Measurements from ENCODE around the gene HPSE2. TPM values are rescaled to one million over a fixed set of nuclear protein-coding genes. Genes with fewer than 3 reads are reported as not detected.

The HPSE2 gene
- total RNA-seq, 2 experiments from 2014 or later = not detected

DNA sequence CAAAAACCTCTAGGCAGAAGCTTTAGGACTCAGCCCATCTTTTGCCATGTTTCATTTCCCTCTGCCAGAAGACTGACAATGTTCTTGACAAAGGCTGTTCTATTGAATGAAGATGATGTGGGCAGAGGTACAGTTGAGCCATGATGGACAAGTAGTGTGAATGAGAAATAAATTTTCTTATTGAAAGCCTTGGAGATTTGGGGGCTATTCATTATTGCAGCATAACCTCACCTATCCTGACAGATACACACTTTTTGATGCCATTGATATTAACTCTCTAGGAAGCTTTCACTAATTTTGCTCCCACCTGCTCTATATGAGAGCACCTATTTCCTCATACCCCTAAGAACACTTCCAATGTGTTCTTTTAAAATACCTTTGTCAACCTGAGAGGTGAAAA, 752.0 kb downstream of the HPSE2 start:
- CTCF ChIA-PET = interaction anchor here (0.9 kb wide), 1 partner anchor 795 kb away, joined by 3 read pairs; no protein-coding TSS in a partner anchor
- peaks cover 3% of the 10 kb centered on the region for H3K4me1 Mint-ChIP-seq
- ATAC-seq (no peak), DNase-seq (no peak)
- peaks cover 7% of the 10 kb centered on the region for H3K27me3 Mint-ChIP-seq
- H3K27ac Mint-ChIP-seq = no peak overlapping the region
- intact Hi-C loops (cut with DNase I, micrococcal nuclease) = no loop called here
- no peaks in the 10 kb centered on the region for H3K36me3 Mint-ChIP-seq (ENCODE audit: low read depth)
- peaks cover 2% of the 10 kb centered on the region for H3K9me3 Mint-ChIP-seq (ENCODE audit: low read depth)
- no peak overlapping the region for H3K4me3 Mint-ChIP-seq
- POLR2A ChIA-PET = no interaction called here

DNA sequence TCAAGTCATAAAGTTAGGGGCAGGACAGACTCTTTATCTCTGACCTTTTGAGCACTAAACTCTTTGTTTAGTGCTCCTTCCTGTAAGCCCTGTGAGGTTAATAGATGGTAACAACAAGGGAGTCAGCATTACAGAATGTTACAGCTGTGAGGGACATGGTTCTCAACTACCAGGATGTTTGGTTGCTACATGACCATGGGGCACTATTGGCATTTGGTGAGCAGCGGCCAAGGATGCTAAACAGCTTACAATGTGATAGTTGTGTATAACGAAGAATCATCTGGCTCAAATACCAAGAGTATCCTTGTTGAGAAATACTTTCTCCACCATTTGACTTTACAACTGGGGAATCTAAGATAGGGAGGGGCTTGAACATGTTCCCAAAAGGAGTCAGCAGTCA, 753.6 kb downstream of the HPSE2 start:
- Mint-ChIP-seq H3K27me3 (peaks cover 7% of the 10 kb centered on the region), H3K4me1 (peaks cover 3% of the 10 kb centered on the region), H3K27ac (no peak overlapping the region), H3K36me3 (ENCODE audit: low read depth) (no peaks in the 10 kb centered on the region), H3K4me3 (no peak overlapping the region), H3K9me3 (ENCODE audit: low read depth) (peaks cover 2% of the 10 kb centered on the region)
- ATAC-seq = no peak
- DNase-seq = no peak
- CTCF ChIA-PET = no interaction called here
- intact Hi-C loops (cut with DNase I, micrococcal nuclease) = no loop called here
- POLR2A ChIA-PET = no interaction called here

DNA sequence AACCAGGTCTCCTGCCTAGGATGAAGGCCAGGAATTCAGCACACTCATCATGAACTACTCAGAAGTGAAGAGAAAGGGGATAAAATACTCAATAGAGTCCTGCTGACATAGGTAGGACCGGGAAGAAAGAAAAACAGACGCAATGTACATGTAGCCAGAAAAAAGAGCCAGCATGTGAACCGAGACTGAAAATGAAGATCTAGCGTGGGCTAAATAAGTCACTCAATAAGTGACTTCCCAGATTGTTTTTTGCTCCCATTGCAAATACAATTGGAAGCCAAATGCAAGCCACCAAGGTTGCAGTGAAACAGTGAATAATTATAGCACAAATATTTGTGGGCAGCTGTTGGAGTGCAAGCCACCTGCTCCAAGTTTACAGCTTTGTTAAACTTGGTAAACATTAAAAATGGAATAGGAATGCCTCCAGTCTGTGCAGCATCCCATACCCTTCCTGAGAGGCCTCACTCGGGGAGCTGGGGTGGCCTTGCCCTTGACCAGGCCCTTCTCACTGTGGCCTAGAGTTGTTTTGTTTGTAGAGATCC, 754.2 kb downstream of the HPSE2 start:
- intact Hi-C loops (cut with DNase I, micrococcal nuclease) = no loop called here

DNA sequence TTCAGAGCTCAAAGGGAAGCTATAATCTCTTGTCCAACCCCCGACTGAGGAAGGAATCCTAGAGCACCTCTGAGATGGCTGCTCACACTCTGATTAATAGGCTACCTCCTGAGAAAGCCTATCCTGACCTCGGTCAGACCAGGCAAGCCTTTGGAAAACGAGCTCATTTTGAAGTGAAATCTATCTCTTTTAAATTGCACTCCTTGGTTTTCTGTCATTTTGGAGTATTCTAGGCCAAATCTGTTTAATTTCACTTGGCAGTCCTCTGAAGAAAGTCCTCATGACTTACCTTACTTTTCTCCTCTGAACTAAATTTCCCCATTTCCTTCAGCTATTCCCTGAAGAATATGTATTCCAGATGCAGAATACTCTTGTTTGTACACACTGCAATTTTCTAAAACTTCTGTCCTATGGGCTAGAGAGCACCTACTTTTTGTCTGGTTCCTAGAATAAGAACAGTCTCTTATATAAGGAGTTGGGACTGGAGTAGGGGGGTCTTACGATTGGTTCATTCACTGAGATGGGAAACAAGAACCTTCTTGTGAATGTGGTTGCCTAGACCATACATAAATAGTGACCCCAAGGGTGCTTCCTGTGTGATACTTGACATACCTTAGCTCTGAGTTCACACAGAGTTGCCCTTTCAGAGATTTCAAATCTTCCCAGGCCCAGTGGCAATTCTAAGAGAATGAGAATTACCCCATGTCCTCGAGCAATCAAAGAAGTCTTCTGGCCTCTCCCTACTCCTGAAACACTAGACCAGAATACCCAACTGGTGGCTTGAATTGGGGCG, 757.0 kb downstream of the HPSE2 start:
- no peak overlapping the region for H3K27ac Mint-ChIP-seq
- H3K27me3 Mint-ChIP-seq = no peaks in the 10 kb centered on the region
- H3K4me1 Mint-ChIP-seq = peaks cover 8% of the 10 kb centered on the region
- DNase-seq (no peak), ATAC-seq (no peak)
- no peaks in the 10 kb centered on the region for H3K36me3 Mint-ChIP-seq (ENCODE audit: low read depth)
- intact Hi-C loops (cut with DNase I, micrococcal nuclease) = no loop called here
- H3K4me3 Mint-ChIP-seq = no peak overlapping the region
- H3K9me3 Mint-ChIP-seq (ENCODE audit: low read depth) = no peaks in the 10 kb centered on the region
- CTCF ChIA-PET = interaction anchor here (0.8 to 1.0 kb wide), 2 partner anchors 42 to 1261 kb away, joined by 3 to 4 read pairs; no protein-coding TSS in a partner anchor
- POLR2A ChIA-PET = interaction anchor here (0.7 kb wide), 1 partner anchor 36 kb away, joined by 4 read pairs; no protein-coding TSS in a partner anchor

More for the DNA sequence above, 754.2 kb downstream of the HPSE2 start:
- no peak overlapping the region for H3K27ac Mint-ChIP-seq
- DNase-seq (no peak), ATAC-seq (no peak)
- POLR2A ChIA-PET = no interaction called here
- CTCF ChIA-PET = no interaction called here
- no peaks in the 10 kb centered on the region for H3K36me3 Mint-ChIP-seq (ENCODE audit: low read depth)
- H3K4me1 Mint-ChIP-seq = peaks cover 3% of the 10 kb centered on the region
- no peak overlapping the region for H3K4me3 Mint-ChIP-seq
- H3K27me3 Mint-ChIP-seq = peaks cover 7% of the 10 kb centered on the region
- peaks cover 2% of the 10 kb centered on the region for H3K9me3 Mint-ChIP-seq (ENCODE audit: low read depth)

DNA sequence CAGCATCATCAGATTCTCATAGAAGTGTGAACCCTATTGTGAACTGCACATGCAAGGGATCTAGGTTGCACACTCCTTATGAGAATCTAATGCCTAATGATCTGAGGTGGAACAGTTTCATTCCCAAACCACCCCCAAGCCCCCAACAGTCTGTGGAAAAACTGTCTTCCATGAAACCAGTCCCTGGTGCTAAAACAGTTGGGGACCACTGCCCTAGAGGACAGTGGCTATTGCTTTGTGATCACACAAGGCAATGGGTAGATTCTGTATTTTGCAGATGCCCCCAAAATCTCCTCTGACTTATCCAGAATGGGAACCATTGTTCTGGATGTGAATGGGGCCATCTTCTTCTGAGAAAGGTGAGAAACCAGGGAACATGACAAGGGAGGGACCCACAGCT, 757.8 kb downstream of the HPSE2 start:
- ChIA-PET CTCF (interaction anchor here (0.5 to 1.0 kb wide), 4 partner anchors 10 to 1261 kb away, joined by 3 to 4 read pairs (median 3); no protein-coding TSS in a partner anchor), POLR2A (no interaction called here)
- Mint-ChIP-seq H3K36me3 (ENCODE audit: low read depth) (no peaks in the 10 kb centered on the region), H3K27ac (no peak overlapping the region), H3K4me3 (no peak overlapping the region), H3K4me1 (peaks cover 8% of the 10 kb centered on the region), H3K27me3 (no peaks in the 10 kb centered on the region), H3K9me3 (ENCODE audit: low read depth) (no peaks in the 10 kb centered on the region)
- no peak for ATAC-seq
- DNase-seq = no peak
- intact Hi-C loops (cut with DNase I, micrococcal nuclease) = no loop called here

DNA sequence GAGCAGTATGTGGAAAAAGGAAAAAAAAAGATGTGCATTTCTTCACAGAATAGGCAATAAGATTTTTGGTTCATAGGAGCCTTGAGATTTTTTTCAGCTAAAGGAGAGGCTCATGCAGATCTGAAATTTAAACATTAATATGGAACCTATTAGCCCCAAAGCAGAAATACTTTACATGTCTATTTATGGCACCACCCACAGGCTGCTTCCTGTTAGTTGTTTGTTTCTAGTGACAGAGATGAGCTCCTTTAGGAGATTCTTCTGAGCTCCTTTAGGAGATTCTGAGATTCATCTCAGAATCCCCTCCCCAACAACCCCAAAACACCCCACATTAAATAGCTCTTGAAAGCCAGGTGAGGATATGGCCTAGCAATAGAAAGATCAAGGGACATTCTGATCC, 761.0 kb downstream of the HPSE2 start:
- DNase-seq (no peak), ATAC-seq (no peak)
- POLR2A ChIA-PET = no interaction called here
- H3K4me1 Mint-ChIP-seq = peaks cover 5% of the 10 kb centered on the region
- intact Hi-C loops (cut with DNase I, micrococcal nuclease) = no loop called here
- CTCF ChIA-PET = interaction anchor here (0.7 kb wide), 1 partner anchor 11 kb away, joined by 3 read pairs; no protein-coding TSS in a partner anchor
- H3K36me3 Mint-ChIP-seq (ENCODE audit: low read depth) = no peaks in the 10 kb centered on the region
- peaks cover 2% of the 10 kb centered on the region for H3K27me3 Mint-ChIP-seq
- no peak overlapping the region for H3K4me3 Mint-ChIP-seq
- H3K27ac Mint-ChIP-seq = no peak overlapping the region
- H3K9me3 Mint-ChIP-seq (ENCODE audit: low read depth) = no peaks in the 10 kb centered on the region

DNA sequence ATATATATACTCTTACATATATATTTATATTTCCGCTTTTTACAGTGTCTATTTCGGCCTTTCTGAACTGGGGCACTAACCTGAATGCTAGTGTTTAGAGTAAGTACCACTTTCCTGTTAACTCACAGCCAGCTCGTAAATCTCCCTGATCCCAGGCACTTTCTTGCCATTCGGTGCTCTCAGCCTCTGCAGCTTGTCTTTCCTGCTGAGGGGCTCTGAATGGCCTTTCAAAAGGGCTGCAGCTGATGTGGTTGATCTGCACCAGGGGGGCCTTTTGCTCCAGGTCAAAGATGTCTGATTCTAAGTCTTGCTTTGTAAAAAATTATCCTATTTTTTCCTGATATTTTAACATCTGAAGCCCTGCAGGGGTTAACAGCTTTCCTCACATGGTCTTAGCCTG, 763.5 kb downstream of the HPSE2 start:
- Mint-ChIP-seq H3K27me3 (peaks cover 10% of the 10 kb centered on the region), H3K27ac (no peak overlapping the region), H3K4me3 (no peak overlapping the region), H3K36me3 (ENCODE audit: low read depth) (no peaks in the 10 kb centered on the region), H3K4me1 (peaks cover 8% of the 10 kb centered on the region), H3K9me3 (ENCODE audit: low read depth) (no peaks in the 10 kb centered on the region)
- intact Hi-C loops (cut with DNase I, micrococcal nuclease) = no loop called here
- ChIA-PET CTCF (no interaction called here), POLR2A (no interaction called here)
- no peak for ATAC-seq
- no peak for DNase-seq

DNA sequence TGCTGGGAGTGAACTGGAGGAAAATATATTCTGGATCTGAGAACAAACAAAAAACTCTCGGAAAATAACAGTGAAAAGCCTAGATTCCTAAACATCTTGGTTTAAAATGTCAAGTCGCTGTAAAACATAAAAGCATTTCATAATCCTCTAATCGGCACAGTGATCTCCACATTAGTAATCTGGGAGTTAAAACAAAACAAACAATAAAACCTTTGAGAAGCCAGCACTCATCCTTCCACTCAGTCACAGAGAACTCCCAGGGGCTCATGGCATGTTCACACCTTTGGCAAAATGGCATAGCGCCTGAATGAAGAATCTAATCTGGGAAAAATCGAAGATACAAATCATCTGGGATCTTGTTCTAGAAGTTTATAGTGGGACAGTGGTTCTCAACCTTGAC, 764.8 kb downstream of the HPSE2 start:
- ATAC-seq (no peak), DNase-seq (no peak)
- H3K27ac Mint-ChIP-seq = no peak overlapping the region
- CTCF ChIA-PET = no interaction called here
- peaks cover 11% of the 10 kb centered on the region for H3K4me1 Mint-ChIP-seq
- intact Hi-C loops (cut with DNase I, micrococcal nuclease) = no loop called here
- no peaks in the 10 kb centered on the region for H3K36me3 Mint-ChIP-seq (ENCODE audit: low read depth)
- POLR2A ChIA-PET = no interaction called here
- no peaks in the 10 kb centered on the region for H3K9me3 Mint-ChIP-seq (ENCODE audit: low read depth)
- H3K4me3 Mint-ChIP-seq = no peak overlapping the region
- H3K27me3 Mint-ChIP-seq = peaks cover 14% of the 10 kb centered on the region

DNA sequence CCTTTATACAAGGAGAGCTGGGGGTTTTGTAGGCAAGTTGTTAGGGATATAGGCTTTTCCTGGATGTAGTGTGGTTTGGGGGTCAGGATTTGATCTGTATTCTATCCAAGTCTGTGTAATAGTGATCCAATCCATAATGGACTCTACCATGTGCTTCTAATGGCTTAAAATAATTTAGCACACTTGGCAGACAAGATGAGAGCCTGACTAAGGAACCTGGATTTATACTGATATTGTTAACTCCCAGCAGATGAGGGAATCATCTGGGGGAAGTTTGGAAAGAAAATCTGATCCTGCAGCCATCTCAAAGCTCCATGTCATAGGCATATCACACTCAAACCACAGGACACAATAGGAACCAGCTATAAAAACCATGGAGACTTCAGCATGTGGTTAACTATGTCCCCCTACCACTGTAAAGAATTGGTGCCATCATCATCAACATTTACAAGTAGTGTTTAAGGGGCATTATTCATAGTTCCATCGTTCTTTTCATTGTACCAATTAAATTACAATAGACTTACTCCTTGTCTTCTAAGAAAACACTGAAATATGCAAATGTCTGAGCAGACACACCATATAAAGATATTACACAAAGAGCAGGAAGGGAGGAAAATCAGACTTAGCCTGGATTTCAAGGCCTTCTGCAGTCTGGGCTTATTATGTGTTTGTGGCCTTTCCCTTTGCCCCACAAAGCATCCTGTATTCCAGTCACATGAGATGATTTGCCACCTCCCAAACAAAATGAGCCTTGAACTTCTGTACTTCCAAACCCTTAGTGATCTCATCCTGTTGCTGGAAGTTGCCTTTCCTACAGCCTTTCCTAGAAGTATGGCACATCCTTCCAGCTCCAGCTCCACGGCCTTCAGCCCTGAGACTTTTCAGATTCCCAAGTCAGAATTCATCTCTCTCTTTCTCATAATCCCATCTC, 766.4 kb downstream of the HPSE2 start:
- POLR2A ChIA-PET = no interaction called here

DNA sequence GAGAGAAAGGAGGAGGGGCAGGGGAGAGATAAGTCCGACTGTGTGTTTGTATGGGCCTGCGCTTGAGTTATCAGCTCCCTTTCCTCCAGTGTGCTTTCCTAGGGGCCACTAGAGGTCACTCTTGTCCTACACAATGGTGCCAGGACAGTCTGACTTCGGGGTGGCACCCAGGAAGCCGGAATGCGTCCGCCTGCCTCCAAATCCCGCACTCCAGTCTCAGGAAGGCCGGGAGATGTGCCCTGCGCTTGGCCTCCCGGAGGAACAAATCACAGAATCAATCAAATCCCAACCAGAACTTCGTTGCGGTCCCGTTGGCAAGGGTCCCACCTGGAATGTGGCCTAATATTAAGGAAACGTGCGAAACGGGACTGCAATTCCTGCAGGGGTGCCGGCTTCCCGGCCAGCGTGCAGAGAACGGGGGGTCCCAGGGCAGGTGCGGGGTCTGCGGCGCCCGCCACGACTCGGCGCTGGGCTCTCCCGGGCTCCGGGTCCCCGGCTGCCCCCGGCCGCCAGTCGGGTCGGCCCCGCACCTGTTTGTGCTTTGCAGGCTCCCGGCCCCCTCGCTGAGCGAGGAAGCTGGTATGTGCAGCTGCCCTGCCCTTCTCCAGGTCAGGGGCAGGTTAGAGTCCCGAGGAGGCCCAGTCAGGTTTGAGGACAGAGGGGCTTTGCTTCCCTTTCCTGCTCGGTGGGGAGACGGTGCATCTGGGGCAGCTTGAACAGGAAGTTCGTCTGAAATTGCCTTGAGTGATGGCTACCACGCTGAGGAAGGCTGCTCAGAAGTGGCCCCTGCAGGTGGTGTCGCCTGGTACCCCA, 767.9 kb downstream of the HPSE2 start:
- H3K4me3 Mint-ChIP-seq = peak overlapping the region; percentile 75
- peaks cover 6% of the 10 kb centered on the region for H3K4me1 Mint-ChIP-seq
- ChIA-PET POLR2A (no interaction called here), CTCF (interaction anchor here (0.6 to 3.5 kb wide), 31 partner anchors 10 to 964 kb away, joined by 3 to 26 read pairs (median 3); no protein-coding TSS in a partner anchor)
- peak; percentile 76 for DNase-seq
- peak overlapping the region; percentile 75 for H3K27ac Mint-ChIP-seq
- no peaks in the 10 kb centered on the region for H3K9me3 Mint-ChIP-seq (ENCODE audit: low read depth)
- peak; percentile 98 for ATAC-seq
- intact Hi-C loops (cut with DNase I, micrococcal nuclease) = loop anchor here (1.0 to 5.0 kb wide), 5 partner anchors 197 to 810 kb away; no protein-coding TSS in a partner anchor
- peaks cover 15% of the 10 kb centered on the region for H3K27me3 Mint-ChIP-seq
- H3K36me3 Mint-ChIP-seq (ENCODE audit: low read depth) = no peaks in the 10 kb centered on the region

More for the DNA sequence above, 766.4 kb downstream of the HPSE2 start:
- Mint-ChIP-seq H3K4me3 (no peak overlapping the region), H3K36me3 (ENCODE audit: low read depth) (no peaks in the 10 kb centered on the region), H3K27me3 (peaks cover 15% of the 10 kb centered on the region), H3K4me1 (peaks cover 8% of the 10 kb centered on the region), H3K27ac (no peak overlapping the region), H3K9me3 (ENCODE audit: low read depth) (no peaks in the 10 kb centered on the region)
- intact Hi-C loops (cut with DNase I, micrococcal nuclease) = loop anchor here in 1 of 2 experiments (5.0 kb wide), 1 partner anchor 573 kb away; no protein-coding TSS in a partner anchor
- no peak for ATAC-seq
- CTCF ChIA-PET = interaction anchor here (0.6 to 3.5 kb wide), 6 partner anchors 175 to 780 kb away, joined by 3 to 26 read pairs (median 3); no protein-coding TSS in a partner anchor
- DNase-seq = no peak
